Skeletal muscle cell (primary cell): Measurements from ENCODE around the gene SINHCAF.
"Not testable (repeated sequence)": the region's sequence is repeated elsewhere in the genome, so short reads cannot be mapped to it uniquely, and the experiment has no call there.

ENCODE experiments used
- DNase-seq: peaks from one replicate; pipeline ENCODE4 v3.0.0-alpha.2; 2010; ENCODE audit warnings: low read depth
- H3K4me3 ChIP-seq: 2 replicates; pipeline ENCODE4 v1.5.1; 2011; ENCODE audit warnings: low read depth, mild to moderate bottlenecking, control low read depth, low read length, moderate library complexity

Gene SINHCAF

DNA sequence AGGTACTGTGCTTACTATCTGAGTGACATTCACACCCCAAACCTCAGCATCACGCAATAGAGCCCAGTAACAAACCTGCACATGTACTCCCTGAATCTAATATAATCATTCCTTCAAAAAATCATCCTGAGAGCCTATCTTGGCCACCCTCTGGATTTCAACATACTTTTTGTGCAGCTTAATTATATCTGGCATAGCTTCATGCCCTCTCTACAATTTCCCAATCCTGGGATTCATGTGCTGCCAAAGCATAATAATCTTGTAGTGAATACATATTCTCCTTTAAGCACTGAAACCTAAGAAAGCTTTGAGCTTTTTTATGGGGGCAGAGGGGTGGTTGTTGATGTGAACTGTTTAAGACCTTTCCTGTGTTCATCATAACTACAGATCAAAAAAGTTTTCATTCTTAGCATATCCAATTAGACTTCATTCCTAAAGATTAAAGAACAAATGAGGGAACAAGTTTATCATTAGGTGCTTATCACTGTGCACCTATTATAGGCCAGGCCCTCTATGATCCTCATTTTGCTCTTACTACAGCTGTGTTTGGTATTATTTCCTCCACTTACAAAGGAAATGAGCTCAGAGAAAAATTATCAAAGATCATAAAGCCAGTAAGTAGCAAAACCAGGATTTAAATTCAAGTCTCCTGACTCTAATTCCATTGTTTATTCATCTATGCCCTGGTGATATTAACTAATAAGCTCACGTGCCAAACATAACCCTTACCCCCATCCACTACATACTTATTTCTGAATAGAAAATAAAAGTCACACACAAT is 51.2 kb downstream of the SINHCAF start:
- no peak overlapping the region for H3K4me3 ChIP-seq
- no peak for DNase-seq

DNA sequence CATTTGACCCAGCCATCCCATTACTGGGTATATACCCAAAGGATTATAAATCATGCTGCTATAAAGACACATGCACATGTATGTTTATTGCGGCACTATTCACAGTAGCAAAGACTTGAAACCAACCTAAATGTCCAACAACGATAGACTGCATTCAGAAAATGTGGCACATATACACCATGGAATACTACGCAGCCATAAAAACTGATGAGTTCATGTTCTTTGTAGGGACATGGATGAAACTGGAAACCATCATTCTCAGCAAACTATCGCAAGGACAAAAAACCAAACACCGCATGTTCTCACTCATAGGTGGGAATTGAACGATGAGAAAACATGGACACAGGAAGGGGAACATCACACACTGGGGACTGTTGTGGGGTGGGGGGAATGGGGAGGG is 52.2 kb downstream of the SINHCAF start:
- DNase-seq, H3K4me3 ChIP-seq: not testable (repeated sequence)

DNA sequence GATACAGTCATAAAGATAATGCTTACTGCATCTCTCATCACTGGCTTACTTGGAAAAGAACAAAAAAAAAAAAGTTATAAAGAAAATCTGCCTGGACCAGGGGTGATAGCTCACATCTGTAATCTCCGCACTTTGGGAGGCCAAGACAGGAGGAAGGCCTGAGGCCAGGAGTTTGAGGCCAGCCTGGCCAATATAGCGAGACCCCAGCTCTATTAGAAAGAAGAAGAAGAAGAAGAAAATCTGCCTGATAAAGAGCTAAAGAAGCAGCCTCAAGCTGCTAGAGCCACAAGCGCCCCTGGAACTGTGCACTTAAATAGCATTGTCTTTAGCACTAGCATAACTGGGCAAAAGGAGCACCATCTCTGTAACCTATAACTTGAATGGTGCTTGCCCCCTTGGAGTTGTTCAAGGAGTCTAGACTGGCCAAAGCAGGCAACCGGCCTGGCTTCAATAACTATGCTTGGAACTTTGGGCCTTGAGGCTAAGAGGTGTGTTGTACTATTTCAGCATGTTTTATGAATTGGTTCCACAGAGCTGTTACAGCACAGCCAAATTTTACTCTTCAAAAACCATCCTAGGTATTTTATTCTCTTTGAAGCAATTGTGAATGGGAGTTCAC is 53.2 kb downstream of the SINHCAF start:
- no peak for DNase-seq
- H3K4me3 ChIP-seq = no peak overlapping the region

DNA sequence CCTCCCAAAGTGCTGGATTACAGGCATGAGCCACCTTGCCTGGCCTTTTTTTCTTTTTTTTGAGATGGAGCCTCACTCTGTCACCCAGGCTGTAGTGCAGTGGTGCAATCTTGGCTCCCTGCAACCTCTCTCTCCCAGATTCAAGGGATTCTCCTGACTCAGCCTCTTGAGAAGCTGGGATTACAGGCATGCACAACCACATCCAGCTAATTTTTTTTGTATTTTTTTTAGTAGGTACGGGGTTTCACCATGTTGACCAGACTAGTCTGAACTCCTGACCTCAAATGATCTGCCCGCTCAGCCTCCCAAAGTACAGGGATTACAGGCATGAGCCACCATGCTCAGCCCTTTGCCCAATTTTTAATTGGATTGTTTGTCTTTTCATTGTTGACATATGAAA is 58.0 kb downstream of the SINHCAF start:
- H3K4me3 ChIP-seq = no peak overlapping the region
- no peak for DNase-seq

DNA sequence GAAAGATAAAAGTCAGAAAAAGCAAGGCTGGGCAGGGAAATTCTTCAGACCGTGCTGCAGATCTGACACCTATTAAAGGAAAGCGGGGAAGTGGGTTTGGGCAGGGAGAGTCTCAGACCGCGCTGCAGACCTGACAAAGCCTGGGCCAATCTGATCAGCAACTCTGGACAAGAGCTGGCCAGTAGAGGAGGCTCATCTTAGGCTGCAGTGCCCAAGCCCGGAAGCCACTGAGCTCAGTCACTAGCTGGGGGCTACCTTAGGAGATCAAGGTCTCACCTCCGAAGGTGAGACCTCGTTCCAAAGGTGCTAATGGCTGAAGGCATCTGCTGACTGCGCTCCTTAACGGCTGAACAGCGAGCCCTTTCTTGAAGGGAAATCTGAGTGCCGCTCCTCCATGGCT is 60.2 kb downstream of the SINHCAF start:
- DNase-seq = no peak
- no peak overlapping the region for H3K4me3 ChIP-seq

DNA sequence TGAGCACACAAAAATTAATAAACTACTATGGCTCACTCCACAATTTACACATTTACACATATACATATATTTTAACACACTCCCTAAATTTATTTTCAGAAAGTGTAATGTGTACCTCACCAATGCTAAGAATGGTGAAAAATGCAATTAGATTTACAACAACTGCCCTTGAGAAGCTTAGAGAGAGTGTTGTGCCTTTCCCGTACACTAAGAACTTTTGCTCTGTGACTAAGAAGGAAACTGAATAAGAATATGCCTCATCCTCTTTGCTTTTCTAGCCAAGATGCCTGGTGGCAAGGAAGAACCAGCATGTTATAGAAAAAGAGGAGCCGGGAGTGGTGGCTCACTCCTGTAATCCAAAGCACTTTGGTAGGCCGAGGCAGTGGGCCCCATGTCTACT is 62.3 kb downstream of the SINHCAF start:
- DNase-seq = no peak
- H3K4me3 ChIP-seq = no peak overlapping the region

DNA sequence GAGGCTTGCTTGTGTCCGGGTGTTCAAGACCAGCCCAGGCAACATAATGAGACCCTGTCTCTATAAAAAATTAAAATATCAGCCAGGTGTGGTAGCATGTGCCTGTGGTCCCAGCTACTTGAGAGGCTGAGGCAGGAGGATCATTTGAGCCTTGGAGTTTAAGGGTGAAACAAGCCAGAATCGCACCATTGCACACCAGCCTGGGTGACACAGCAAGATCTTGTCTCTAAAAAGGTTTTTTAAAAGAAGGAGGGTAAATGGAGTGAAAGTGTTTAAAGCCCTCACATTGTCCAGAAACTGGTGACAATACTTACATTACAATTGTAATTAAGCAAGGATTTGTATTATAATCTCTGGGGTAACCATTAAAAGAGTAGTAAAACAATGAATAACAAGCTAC is 64.2 kb downstream of the SINHCAF start:
- DNase-seq = no peak
- no peak overlapping the region for H3K4me3 ChIP-seq

DNA sequence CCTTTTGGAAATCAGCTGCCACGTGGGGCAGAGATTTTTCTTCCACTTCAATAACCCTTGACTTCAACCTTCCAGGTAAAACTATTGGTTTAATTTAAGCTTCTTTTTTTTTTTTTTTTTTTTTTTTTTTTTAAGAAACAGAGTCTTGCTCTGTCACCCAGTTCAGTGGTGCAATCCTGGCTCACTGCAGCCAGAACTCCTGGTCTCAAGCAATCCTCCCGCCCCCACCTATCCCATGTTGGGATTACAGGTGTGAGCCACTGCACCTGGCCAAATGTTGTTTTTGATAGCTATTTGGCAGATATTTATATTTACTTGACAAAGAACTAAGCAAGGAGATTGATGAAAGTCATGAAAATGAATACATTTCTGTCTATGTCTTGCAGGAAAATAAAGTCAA is 65.1 kb downstream of the SINHCAF start:
- H3K4me3 ChIP-seq = no peak overlapping the region
- no peak for DNase-seq

DNA sequence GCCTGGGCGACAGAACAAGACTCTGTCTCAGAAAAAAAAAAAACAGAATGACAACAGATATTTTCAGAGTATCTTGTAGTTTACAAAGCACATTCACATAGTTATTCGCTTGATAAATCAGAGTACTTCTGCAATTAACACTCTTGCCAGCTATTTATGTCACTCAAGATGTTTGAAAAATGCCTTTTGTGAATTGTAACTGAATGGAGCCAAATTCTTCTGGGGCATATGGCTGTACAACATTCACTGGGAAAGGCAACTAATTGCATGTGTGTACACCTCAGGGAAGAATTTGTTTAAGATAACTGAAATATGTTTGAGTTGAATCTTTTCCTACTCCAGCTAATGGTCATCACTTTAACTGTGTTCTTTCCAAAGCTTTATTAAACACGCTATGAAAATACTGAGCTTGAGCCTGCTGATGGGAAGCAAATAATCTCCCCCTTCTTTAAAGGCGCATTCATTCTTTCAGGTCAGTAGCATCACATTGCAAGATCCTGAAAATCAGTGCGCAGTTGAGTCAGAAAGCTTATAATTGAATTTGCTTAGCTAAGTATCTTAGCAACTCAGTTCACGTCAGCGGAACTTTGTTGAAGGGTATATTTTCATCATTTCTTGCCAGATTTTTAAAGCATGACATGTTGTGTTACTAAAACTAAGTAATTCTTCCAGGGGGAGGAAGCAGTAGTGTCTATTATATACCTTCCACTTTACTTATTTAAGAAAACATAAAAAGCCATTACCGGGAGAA is 66.6 kb downstream of the SINHCAF start:
- DNase-seq = no peak
- H3K4me3 ChIP-seq = no peak overlapping the region

DNA sequence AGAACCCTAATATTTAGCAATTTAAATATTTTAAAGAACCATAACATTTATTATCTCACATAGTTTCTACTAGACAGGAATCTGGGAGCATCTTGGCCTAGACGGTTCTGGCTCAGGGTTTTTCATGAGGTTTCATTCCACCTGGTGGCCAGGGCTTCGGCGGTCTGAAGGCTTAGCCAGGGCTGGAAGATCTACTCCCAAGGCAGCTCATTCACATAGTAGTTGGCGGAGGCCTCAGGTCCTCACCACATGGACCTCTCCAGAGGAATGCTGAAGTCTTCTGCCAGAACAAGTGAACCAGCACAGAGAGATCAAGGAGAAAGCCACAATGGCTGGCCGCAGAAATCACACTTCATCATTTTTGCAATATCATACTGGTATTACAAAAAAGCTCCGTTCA is 68.2 kb downstream of the SINHCAF start:
- no peak overlapping the region for H3K4me3 ChIP-seq
- no peak for DNase-seq

DNA sequence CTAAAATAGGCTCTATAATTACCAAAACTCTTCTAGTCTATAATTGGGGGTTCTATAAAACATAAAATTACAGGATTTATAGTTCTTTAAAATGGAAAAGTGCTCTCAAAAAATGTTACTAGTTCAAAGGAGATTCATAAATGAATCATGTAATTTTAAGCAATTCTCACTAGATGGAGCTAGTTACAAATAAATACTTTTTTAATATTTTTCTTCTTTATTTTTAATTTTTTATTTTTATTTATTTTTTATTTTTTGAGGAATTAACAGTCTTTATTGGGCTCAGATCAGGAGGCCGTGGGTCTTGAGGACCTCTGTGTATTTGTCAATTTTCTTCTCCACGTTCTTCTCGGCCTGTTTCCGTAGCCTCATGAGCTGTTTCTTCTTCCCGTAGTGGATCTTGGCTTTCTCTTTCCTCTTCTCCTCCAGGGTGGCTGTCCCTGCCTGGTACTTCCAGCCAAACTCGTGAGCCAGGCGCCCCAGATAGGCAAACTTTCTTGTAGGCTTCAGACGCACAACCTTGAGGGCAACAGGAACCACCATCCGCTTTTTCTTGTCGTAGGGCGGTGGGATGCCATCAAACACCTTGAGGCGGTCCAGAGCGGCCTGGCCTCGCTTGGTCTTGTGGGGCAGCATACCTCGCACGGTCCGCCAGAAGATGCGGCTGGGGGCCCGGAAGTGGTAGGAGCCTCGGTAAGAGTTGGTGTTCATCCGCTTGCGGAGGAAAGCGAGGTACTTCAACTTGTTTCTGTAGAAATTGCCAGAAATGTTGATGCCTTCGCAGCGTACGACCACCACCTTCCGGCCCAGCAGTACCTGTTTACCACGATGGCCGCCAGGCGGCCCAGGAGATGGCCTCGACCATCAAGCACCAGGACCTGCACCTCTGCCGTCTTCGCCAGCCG is 74.0 kb downstream of the SINHCAF start:
- DNase-seq, H3K4me3 ChIP-seq: not testable (repeated sequence)

DNA sequence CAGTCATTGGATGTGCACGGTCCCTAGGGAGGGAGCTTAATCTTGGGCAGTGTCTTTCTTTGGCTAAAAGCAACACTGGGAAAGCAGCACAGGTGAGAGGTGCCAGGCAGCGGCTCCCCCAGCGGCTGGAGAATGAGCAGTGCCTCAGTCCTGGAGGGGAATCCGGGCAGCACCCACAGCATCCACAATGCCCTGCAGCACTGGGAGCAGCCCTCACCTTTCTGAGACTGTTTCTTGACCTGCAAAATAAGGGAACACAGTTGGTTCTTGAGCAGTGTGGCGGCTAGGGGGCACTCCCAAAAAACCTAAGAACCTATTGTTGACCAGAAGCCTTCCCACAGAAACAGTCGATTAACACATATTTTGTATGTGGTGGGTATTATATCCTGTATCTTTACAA is 75.8 kb downstream of the SINHCAF start:
- no peak for DNase-seq
- no peak overlapping the region for H3K4me3 ChIP-seq

DNA sequence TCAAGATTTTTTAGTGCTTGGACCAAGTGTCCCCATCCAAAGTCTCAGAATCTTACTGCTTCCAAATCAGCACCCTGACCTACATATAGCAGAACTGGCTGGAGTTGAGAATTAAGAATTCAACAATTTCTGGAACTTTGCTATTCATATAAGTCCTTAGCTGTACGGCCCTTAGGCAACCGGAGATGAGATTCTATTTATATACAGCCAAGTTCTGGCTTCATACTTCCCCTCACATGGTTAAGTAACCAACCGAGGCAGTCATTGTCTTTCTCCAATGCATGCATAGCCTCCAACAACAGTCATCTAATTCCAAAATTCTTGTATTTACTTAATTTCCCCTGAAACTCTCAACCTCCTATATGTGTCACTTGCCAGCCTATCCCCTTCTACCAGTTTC is 76.6 kb downstream of the SINHCAF start:
- no peak overlapping the region for H3K4me3 ChIP-seq
- DNase-seq = no peak

DNA sequence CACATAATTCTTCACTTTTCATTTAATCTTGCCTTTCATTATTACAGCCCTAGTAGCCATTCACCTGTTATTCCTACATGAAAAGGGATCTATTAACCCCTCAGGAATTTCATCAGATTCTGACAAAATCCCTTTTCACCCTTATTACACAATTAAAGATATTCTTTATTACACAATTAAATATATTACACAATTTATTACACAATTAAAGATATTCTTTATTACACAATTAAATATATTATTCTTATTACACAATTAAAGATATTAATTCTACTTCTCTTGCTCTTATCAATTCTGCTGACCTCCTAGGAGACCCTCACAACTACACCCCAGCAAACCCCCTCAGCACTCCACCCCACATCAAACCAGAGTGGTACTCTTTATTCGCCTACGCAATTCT is 77.1 kb downstream of the SINHCAF start:
- H3K4me3 ChIP-seq = no peak overlapping the region

DNA sequence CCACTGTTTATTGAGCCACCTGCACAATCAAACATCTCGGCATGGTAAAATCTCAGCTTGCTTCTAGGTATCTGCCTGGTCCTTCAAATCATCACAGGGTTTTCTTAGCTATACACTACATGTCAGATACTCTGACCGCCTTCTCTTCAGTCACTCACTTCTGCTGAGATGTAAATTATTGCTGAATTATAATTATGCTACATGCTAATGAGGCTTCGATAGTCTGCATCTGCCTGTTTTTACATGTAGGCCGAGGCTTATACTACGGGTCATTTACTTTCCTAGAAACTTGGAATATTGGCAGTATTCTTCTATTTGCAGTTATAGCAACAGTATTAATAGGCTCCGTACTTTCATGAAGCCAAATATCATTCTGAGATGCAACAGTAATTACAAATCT is 77.6 kb downstream of the SINHCAF start:
- DNase-seq = no peak
- H3K4me3 ChIP-seq = no peak overlapping the region

More for the DNA sequence above, 77.1 kb downstream of the SINHCAF start:
- DNase-seq = no peak

DNA sequence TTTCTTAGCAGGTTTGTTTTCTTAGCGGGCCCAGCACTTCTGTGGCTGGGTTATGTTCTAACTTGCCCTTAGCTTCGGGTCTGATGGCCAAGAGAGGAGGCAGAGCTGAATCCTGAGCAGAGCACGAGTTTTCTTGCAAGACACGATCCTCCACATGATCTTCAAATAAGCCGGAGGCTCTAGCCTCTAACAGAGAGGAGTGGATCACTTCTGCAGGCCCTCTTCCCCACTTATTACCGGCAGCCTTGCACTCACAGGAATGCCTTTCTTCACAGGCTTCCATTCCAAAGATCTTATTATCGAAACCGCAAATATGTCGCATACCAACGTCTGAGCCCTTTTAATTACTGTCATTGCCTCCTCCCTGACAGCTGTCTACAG is 79.5 kb downstream of the SINHCAF start:
- no peak for DNase-seq
- H3K4me3 ChIP-seq = no peak overlapping the region

DNA sequence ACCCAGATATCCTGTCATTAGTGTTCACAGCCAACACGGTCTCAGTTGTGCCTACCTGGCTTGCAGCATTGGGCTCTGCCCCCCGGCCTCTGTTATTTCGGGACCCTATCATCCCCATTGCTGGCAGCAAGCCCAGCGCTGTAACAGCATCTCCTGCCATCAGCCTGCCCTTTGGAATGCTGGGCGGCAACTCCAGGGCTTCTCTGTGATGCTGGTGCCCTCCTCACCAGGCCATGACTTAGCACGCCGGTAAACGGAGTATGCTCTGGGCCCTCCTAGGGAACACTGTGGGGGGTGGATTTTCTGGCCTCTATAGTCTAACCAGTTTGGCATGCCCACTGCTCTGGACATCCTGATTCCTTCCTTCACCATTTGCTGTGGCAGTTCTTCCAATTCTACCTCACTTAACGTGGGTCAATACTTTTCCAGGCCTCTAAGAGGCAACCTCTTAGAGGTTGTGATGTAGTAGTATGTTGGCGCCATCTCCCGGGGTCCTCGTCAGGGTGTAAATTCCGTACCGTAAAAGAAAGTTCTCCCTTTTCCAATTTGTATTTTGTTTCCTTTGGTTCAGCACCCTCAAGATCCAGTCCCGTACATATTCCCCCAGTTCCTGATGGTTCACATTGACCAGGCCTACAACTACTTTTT is 80.0 kb downstream of the SINHCAF start:
- no peak for DNase-seq
- no peak overlapping the region for H3K4me3 ChIP-seq

DNA sequence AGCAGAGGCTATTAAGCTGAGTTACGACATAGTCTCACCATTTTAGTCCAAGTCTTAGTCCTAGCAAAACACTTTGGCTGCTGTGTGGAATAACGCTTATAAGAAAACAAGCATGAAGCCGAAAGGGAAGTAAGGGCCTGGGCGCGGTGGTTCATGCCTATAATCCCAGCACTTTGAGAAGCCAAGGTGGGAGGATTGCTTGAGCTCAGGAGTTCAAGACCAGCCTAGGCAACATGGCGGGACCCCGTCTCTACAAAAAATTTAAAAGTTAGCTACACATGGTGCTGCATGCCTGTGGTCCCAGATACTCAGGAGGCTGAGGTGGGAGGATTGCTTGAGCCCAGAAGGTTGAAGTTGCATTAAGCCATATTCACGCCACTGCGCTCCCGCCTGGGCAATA is 83.5 kb downstream of the SINHCAF start:
- DNase-seq, H3K4me3 ChIP-seq: not testable (repeated sequence)

DNA sequence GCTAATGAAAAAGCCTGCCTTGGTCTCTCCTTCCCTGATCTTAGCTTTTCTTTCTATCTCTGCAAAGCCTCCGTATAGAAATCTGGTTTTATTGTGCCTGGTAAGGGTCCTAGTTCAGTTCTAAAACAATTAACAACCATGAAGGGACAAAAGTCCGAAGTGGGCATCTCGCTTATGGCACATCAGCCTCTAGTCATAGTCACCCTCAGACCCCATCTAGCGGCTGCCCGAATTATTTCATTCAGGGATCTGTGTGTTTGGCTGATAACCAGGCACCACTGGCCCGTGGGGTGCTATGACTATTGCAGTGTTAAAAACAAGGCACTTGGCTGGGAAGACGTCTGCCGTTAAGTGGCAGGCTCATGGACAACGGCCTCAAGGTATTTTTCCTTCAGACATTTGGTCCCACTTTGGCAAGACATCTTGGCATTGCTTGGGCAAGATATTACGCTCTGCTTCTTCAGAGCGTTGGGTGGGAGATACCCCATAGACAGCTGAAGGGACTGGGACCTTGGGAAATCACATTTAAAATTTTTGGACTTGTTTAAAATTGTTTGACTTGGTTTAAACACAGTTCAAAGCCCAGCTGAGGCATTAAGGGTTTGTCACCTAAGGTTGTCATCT is 87.1 kb downstream of the SINHCAF start:
- peak overlapping the region; percentile 24 for H3K4me3 ChIP-seq
- no peak for DNase-seq
